Uterus (tissue), 4 donors: Measurements from ENCODE around the gene FMNL3. TPM values are rescaled to one million over a fixed set of nuclear protein-coding genes. Genes with fewer than 3 reads are reported as not detected.

Experiments
- DNase-seq, 2 donors: peaks; one replicate each; pipeline ENCODE4 v3.0.0-alpha.2; 2019 to 2020
- H3K27ac ChIP-seq, 2 donors: fragments of 200-600 bp; sonication (generic); 1 replicate in 1 of 2; 2 replicates in 1 of 2; pipeline ENCODE4 v1.5.1; 2016 to 2018
- H3K27me3 ChIP-seq, 2 donors: fragments of 200-600 bp; sonication (generic); one replicate each; pipeline ENCODE4 v1.5.1; 2018 to 2019; ENCODE audit warnings: control low read depth in 1 of 2
- H3K36me3 ChIP-seq, 2 donors: fragments of 200-600 bp; sonication (generic); one replicate each; pipeline ENCODE4 v1.5.1; 2019; ENCODE audit warnings: control low read depth in 1 of 2
- H3K4me1 ChIP-seq, 2 donors: fragments of 200-600 bp; sonication (generic); one replicate each; pipeline ENCODE4 v1.5.1; 2018 to 2019; ENCODE audit warnings: control low read depth in 1 of 2
- H3K4me3 ChIP-seq, 2 donors: fragments of 200-600 bp; sonication (generic); 1 replicate in 1 of 2; 2 replicates in 1 of 2; pipeline ENCODE4 v1.5.1; 2018 to 2019; ENCODE audit warnings: mild to moderate bottlenecking in 1 of 2
- H3K9me3 ChIP-seq, 2 donors: fragments of 200-600 bp; sonication (generic); one replicate each; pipeline ENCODE4 v1.5.1; 2019; ENCODE audit warnings: control low read depth in 1 of 2
- POLR2A ChIP-seq, 2 donors: fragments of 450-650 bp; IDR thresholded peaks; one replicate each; pipeline ENCODE4 v1.6.1; 2016; ENCODE audit warnings: antibody characterized with exemption in 2 of 2, mild to moderate bottlenecking in 1 of 2, moderate library complexity in 1 of 2
- intact Hi-C: fragments of 100-400 bp; cut with DNase I; formaldehyde crosslinking; loops from one replicate; pipeline ENCODE4 v1.15.1; 2023; ENCODE audit warnings: low total_unique reads
- total RNA-seq, 4 donors: library from RNA; depleted of rRNA in 3 of 4; stranded (reverse); fragments of >200 nt in 3 of 4; gene quantifications; one replicate each; pipeline versions ENCODE4 v1.1.0 to v1.2.4, GENCODE V29; 2014 to 2023
- TF ChIP-seq, protein P1 (sequence below), 4 experiments: fragments of 200-600 bp in 2 of 4; fragments of 450-650 bp in 2 of 4; sonication (generic) in 2 of 4; IDR thresholded peaks; one replicate each; pipeline ENCODE4 v1.5.1; 2016 to 2019; ENCODE audit warnings: antibody characterized with exemption in 4 of 4, mild to moderate bottlenecking in 2 of 4, moderate library complexity in 1 of 4
- donor health status: DM: yes; HTN: yes; CAD: no.

FMNL3 gene
- total RNA-seq, 4 donors from 2014 or later: 3.3 to 45.7 (median 20.4) TPM

DNA sequence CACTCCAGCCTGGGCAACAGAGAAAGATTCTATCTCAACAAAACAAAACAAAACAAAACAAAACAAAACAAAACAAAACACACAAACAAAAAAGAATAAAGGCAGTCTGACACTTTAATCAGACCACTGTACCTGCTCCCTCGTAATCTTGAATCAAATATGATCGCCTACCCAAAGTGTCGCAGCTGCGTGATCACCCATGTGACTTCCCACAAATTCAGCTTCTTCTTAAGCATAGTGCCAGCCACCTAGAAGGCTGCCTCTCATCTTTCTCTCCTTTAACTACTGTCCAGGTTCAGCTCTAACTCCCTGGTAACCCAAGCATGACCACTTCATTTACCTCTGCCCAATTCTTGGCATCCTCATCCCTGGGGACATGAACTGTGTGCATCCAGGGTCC lies 37.4 kb downstream of the FMNL3 start:
- peaks cover 4 to 24% of the 10 kb centered on the region in 2 donors for H3K4me1 ChIP-seq
- H3K27ac ChIP-seq: peak overlapping the region in 1 of 2 donors; percentile 92
- no peaks in the 10 kb centered on the region for H3K36me3 ChIP-seq
- no peak for TF ChIP-seq POLR2A (IDR thresholded peaks at IDR 0.05)
- TF ChIP-seq, protein P1, sequence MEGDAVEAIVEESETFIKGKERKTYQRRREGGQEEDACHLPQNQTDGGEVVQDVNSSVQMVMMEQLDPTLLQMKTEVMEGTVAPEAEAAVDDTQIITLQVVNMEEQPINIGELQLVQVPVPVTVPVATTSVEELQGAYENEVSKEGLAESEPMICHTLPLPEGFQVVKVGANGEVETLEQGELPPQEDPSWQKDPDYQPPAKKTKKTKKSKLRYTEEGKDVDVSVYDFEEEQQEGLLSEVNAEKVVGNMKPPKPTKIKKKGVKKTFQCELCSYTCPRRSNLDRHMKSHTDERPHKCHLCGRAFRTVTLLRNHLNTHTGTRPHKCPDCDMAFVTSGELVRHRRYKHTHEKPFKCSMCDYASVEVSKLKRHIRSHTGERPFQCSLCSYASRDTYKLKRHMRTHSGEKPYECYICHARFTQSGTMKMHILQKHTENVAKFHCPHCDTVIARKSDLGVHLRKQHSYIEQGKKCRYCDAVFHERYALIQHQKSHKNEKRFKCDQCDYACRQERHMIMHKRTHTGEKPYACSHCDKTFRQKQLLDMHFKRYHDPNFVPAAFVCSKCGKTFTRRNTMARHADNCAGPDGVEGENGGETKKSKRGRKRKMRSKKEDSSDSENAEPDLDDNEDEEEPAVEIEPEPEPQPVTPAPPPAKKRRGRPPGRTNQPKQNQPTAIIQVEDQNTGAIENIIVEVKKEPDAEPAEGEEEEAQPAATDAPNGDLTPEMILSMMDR (IDR thresholded peaks at IDR 0.05): no peak
- H3K9me3 ChIP-seq: no peaks in the 10 kb centered on the region
- no peak for DNase-seq
- H3K27me3 ChIP-seq: no peaks in the 10 kb centered on the region
- intact Hi-C loops: no loop called here
- no peak overlapping the region for H3K4me3 ChIP-seq

DNA sequence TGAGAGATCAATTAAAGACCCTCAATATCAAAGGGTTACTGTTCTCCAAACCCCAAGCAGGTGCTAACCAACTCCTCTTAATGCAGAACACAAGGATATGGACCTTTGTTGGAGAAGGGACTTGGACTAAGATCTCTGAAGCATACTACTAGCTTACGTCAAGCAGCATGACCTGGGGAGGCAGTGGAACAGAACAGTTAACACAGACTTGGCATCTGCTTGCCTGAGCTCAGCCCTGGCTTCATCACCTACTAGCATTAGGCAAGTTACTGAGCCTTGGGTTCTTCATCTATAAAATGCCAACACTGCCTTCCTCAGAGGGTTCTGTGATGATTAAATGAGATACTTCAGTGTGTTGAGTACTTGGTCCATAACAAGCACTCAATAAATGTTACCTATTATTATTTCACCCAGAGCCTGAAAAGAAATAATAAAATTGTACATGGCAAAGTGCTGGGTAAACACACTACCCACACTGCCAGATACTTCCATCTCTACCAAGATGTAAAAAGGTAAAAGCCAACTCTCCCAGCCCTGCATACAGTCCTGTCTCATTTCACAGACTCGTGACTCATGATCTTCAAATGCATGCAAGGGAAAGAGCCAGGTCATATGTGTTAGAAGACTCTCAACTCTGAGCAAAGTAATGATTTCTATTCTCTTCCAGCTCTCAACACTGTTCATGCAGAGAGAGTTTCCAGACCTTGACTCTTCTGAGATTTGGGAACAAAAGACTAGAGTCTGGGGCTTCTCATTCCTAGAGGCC lies 39.7 kb downstream of the FMNL3 start:
- no peaks in the 10 kb centered on the region for H3K9me3 ChIP-seq
- intact Hi-C loops: no loop called here
- H3K4me3 ChIP-seq: no peak overlapping the region
- peaks cover 0 to 15% of the 10 kb centered on the region in 2 donors for H3K4me1 ChIP-seq
- H3K27me3 ChIP-seq: no peaks in the 10 kb centered on the region
- TF ChIP-seq, protein P1 (IDR thresholded peaks at IDR 0.05): no peak
- no peak for TF ChIP-seq POLR2A (IDR thresholded peaks at IDR 0.05)
- no peak for DNase-seq
- H3K36me3 ChIP-seq: no peaks in the 10 kb centered on the region
- no peak overlapping the region for H3K27ac ChIP-seq

DNA sequence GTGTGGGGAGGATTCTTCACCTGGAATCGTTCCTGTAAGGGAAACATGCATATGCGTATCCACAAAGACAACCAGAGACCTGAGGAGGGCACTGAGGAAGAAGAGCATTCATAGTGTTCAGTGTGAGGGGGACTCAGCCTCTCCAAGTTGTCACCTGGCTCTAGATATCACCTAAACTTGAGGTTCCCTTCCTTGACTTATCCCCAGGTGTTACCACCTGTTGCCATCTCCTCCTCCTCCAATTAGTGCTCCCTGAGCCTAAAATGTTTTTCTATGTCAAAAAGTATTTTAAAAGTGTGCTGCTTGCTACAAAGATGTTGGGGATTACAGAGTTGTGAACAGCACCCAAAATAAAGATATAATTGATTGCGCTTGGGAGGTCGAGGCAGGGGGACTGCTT lies 41.0 kb downstream of the FMNL3 start:
- no peaks in the 10 kb centered on the region for H3K27me3 ChIP-seq
- H3K4me3 ChIP-seq: no peak overlapping the region
- peaks cover 0 to 2% of the 10 kb centered on the region in 2 donors for H3K4me1 ChIP-seq
- H3K27ac ChIP-seq: no peak overlapping the region
- no peak for DNase-seq
- intact Hi-C loops: no loop called here
- no peaks in the 10 kb centered on the region for H3K9me3 ChIP-seq
- TF ChIP-seq, protein P1 (IDR thresholded peaks at IDR 0.05): no peak
- TF ChIP-seq POLR2A (IDR thresholded peaks at IDR 0.05): no peak
- no peaks in the 10 kb centered on the region for H3K36me3 ChIP-seq

DNA sequence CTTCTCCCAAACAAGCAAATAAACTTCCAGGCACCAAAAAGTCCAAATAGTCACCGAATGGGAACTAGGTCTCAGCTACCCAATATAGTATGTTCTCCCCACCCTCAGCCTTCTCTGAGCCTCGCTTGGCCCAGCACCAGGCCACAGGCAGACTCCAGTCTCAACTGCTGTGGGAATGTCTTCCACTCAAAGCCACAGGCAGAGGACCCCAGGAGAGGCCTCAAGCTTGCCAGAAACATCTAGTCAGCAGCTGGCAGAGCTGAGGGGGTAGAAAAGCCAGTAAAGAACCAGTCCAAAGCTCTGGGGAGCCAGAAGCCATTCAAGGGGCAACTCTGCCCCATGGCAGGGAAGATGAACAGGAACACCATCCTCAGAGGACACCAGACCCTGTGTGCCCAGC lies 41.8 kb downstream of the FMNL3 start:
- DNase-seq: no peak
- intact Hi-C loops: no loop called here

More for the DNA sequence above, 41.8 kb downstream of the FMNL3 start:
- no peak overlapping the region for H3K4me3 ChIP-seq
- H3K27ac ChIP-seq: no peak overlapping the region
- no peaks in the 10 kb centered on the region for H3K9me3 ChIP-seq
- no peaks in the 10 kb centered on the region for H3K27me3 ChIP-seq
- no peaks in the 10 kb centered on the region for H3K4me1 ChIP-seq
- TF ChIP-seq, protein P1 (IDR thresholded peaks at IDR 0.05): no peak
- TF ChIP-seq POLR2A (IDR thresholded peaks at IDR 0.05): no peak
- no peaks in the 10 kb centered on the region for H3K36me3 ChIP-seq
